ENCODE results near the gene DDX3X. TPM values are rescaled to one million over a fixed set of nuclear protein-coding genes. Genes with fewer than 3 reads are reported as not detected.
A peak's percentile ranks its signal among the peaks of the same experiment; 100 is the strongest.

DDX3X gene
- total and polyA plus RNA-seq, 9 of the 15 experiments (the other 6 are each of a cell fraction or from before 2014, with no cell fraction given) = 51.3 to 232 (median 138) TPM

DNA sequence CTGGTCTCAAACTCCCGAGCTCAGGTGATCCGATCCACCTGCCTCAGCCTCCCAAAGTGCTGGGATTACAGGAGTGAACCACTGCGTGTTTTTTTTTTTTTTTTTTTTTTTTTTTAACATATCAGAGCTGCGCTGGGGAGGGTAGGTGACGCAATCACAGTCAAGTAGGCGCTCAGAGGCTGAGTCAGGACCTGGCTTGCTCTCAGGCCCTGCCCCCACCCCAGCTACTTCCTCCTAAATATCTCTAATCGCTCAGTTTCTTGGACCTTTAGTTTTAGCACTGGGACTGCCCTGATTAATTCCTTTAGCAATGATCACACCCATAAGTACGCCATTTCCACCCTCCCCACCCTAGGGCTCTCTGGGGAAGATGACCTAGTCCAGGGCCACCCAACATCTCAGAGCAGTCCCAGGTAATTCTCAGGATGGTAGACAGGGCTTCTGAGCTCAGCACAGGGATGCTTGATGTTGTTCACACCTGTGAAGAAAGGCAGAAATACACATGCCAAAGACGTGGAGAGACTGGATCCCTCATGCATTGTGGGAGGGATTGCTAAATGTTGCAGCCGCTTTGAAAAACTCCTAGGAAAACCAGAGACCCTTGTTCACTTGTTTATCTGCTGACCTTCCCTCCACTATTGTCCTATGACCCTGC is 50.2 kb downstream of the DDX3X start (continued):
- TF ChIP-seq WHSC1 (IDR thresholded peaks at IDR 0.05; ENCODE audit: low read length) (no peak), RFX7 (CRISPR knock-in tag; IDR thresholded peaks at IDR 0.05) (no peak), NR2C1 (IDR thresholded peaks at IDR 0.05) (no peak), NR2C1 (tag; IDR thresholded peaks at IDR 0.05) (no peak), ZNF224 (CRISPR knock-in tag; IDR thresholded peaks at IDR 0.05) (no peak), POU5F1 (IDR thresholded peaks at IDR 0.05; ENCODE audit: borderline replicate concordance, low read depth, low read length, partially characterized antibody) (no peak), MTA2 (IDR thresholded peaks at IDR 0.05; ENCODE audit: low read depth) (no peak), SIX5 (IDR thresholded peaks at IDR 0.05; ENCODE audit: borderline replicate concordance in 1 of 2, insufficient read depth in 1 of 2, low read depth in 1 of 2, low read length in 2 of 2) (no peak), NEUROD1 (IDR thresholded peaks at IDR 0.05; ENCODE audit: borderline replicate concordance, low read depth, low read length, partially characterized antibody) (no peak), MTF1 (CRISPR knock-in tag; IDR thresholded peaks at IDR 0.05; ENCODE audit: borderline replicate concordance) (no peak), ZNF436 (CRISPR knock-in tag; IDR thresholded peaks at IDR 0.05) (no peak), ZKSCAN8 (CRISPR knock-in tag; IDR thresholded peaks at IDR 0.05) (no peak), NELFE (IDR thresholded peaks at IDR 0.05; ENCODE audit: insufficient read depth, insufficient read length) (no peak), ATF1 (CRISPR knock-in tag; IDR thresholded peaks at IDR 0.05) (no peak), ATF1 (tag; IDR thresholded peaks at IDR 0.05) (peak; percentile 72), TGIF2 (CRISPR knock-in tag; IDR thresholded peaks at IDR 0.05) (no peak), ATF7 (IDR thresholded peaks at IDR 0.05) (peak; percentile 91), U2AF2 (optimal IDR thresholded peaks at IDR 0.05; ENCODE audit: low read depth, low read length) (no peak)
- TF ChIP-seq, protein P1, sequence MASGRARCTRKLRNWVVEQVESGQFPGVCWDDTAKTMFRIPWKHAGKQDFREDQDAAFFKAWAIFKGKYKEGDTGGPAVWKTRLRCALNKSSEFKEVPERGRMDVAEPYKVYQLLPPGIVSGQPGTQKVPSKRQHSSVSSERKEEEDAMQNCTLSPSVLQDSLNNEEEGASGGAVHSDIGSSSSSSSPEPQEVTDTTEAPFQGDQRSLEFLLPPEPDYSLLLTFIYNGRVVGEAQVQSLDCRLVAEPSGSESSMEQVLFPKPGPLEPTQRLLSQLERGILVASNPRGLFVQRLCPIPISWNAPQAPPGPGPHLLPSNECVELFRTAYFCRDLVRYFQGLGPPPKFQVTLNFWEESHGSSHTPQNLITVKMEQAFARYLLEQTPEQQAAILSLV (tag; IDR thresholded peaks at IDR 0.05) = peak; percentile 86
- TF ChIP-seq, protein P2, sequence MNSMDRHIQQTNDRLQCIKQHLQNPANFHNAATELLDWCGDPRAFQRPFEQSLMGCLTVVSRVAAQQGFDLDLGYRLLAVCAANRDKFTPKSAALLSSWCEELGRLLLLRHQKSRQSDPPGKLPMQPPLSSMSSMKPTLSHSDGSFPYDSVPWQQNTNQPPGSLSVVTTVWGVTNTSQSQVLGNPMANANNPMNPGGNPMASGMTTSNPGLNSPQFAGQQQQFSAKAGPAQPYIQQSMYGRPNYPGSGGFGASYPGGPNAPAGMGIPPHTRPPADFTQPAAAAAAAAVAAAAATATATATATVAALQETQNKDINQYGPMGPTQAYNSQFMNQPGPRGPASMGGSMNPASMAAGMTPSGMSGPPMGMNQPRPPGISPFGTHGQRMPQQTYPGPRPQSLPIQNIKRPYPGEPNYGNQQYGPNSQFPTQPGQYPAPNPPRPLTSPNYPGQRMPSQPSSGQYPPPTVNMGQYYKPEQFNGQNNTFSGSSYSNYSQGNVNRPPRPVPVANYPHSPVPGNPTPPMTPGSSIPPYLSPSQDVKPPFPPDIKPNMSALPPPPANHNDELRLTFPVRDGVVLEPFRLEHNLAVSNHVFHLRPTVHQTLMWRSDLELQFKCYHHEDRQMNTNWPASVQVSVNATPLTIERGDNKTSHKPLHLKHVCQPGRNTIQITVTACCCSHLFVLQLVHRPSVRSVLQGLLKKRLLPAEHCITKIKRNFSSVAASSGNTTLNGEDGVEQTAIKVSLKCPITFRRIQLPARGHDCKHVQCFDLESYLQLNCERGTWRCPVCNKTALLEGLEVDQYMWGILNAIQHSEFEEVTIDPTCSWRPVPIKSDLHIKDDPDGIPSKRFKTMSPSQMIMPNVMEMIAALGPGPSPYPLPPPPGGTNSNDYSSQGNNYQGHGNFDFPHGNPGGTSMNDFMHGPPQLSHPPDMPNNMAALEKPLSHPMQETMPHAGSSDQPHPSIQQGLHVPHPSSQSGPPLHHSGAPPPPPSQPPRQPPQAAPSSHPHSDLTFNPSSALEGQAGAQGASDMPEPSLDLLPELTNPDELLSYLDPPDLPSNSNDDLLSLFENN (IDR thresholded peaks at IDR 0.05; ENCODE audit: low read depth in 2 of 2, low read length in 2 of 2) = no peak
- TF ChIP-seq, protein P3, sequence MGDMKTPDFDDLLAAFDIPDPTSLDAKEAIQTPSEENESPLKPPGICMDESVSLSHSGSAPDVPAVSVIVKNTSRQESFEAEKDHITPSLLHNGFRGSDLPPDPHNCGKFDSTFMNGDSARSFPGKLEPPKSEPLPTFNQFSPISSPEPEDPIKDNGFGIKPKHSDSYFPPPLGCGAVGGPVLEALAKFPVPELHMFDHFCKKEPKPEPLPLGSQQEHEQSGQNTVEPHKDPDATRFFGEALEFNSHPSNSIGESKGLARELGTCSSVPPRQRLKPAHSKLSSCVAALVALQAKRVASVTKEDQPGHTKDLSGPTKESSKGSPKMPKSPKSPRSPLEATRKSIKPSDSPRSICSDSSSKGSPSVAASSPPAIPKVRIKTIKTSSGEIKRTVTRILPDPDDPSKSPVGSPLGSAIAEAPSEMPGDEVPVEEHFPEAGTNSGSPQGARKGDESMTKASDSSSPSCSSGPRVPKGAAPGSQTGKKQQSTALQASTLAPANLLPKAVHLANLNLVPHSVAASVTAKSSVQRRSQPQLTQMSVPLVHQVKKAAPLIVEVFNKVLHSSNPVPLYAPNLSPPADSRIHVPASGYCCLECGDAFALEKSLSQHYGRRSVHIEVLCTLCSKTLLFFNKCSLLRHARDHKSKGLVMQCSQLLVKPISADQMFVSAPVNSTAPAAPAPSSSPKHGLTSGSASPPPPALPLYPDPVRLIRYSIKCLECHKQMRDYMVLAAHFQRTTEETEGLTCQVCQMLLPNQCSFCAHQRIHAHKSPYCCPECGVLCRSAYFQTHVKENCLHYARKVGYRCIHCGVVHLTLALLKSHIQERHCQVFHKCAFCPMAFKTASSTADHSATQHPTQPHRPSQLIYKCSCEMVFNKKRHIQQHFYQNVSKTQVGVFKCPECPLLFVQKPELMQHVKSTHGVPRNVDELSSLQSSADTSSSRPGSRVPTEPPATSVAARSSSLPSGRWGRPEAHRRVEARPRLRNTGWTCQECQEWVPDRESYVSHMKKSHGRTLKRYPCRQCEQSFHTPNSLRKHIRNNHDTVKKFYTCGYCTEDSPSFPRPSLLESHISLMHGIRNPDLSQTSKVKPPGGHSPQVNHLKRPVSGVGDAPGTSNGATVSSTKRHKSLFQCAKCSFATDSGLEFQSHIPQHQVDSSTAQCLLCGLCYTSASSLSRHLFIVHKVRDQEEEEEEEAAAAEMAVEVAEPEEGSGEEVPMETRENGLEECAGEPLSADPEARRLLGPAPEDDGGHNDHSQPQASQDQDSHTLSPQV (IDR thresholded peaks at IDR 0.05) = no peak
